Stomach smooth muscle (tissue), 2 donors: ENCODE measurements around the gene ANO7.

Source experiments
- H3K27ac ChIP-seq: one replicate; pipeline ENCODE4 v1.7.0; 2013; ENCODE audit warnings: mild to moderate bottlenecking, low read length, inconsistent platforms
- H3K27me3 ChIP-seq, 2 donors: one replicate each; pipeline ENCODE4 v1.7.0; 2013; ENCODE audit warnings: low read length in 2 of 2; ENCODE audit not compliant: insufficient read depth in 2 of 2, control insufficient read depth in 1 of 2
- H3K36me3 ChIP-seq, 2 donors: one replicate each; pipeline ENCODE4 v1.7.0; 2013; ENCODE audit warnings: low read length in 2 of 2; ENCODE audit not compliant: control insufficient read depth in 2 of 2, insufficient read depth in 2 of 2
- H3K4me1 ChIP-seq: one replicate; pipeline ENCODE4 v1.7.0; 2013; ENCODE audit warnings: low read length; ENCODE audit not compliant: control insufficient read depth, insufficient read depth
- H3K4me3 ChIP-seq, 2 donors: one replicate each; pipeline ENCODE4 v1.7.0; 2013; ENCODE audit warnings: low read length in 2 of 2
- H3K9ac ChIP-seq, 2 donors: one replicate each; pipeline ENCODE4 v1.7.0; 2013; ENCODE audit warnings: low read length in 2 of 2, mild to moderate bottlenecking in 1 of 2
- H3K9me3 ChIP-seq, 2 donors: one replicate each; pipeline ENCODE4 v1.7.0; 2013; ENCODE audit warnings: low read length in 2 of 2; ENCODE audit not compliant: control insufficient read depth in 2 of 2
- donor health status: healthy.
- donor health status: Pancreatic carcinoma.

ANO7 gene

GRCh38 chr2:241213041-241213440, 24.6 kb downstream of the ANO7 start:
- H3K4me1 ChIP-seq = peaks cover 6% of the 10 kb centered on the region
- no peak overlapping the region for H3K4me3 ChIP-seq
- H3K9ac ChIP-seq = no peak overlapping the region
- H3K36me3 ChIP-seq = no peaks in the 10 kb centered on the region
- no peaks in the 10 kb centered on the region for H3K27me3 ChIP-seq
- H3K9me3 ChIP-seq = no peaks in the 10 kb centered on the region
- H3K27ac ChIP-seq = no peak overlapping the region

- no peak overlapping the region for H3K4me3 ChIP-seq
- no peak overlapping the region for H3K27ac ChIP-seq
- H3K9me3 ChIP-seq = no peaks in the 10 kb centered on the region
- no peak overlapping the region for H3K9ac ChIP-seq
- no peaks in the 10 kb centered on the region for H3K27me3 ChIP-seq
- H3K36me3 ChIP-seq = no peaks in the 10 kb centered on the region
- peaks cover 8% of the 10 kb centered on the region for H3K4me1 ChIP-seq
These were observed 25.1 kb downstream of the ANO7 start for GRCh38 chr2:241213567-241213966.

- peaks cover 15% of the 10 kb centered on the region for H3K4me1 ChIP-seq
- H3K27ac ChIP-seq = no peak overlapping the region
- no peaks in the 10 kb centered on the region for H3K27me3 ChIP-seq
- no peaks in the 10 kb centered on the region for H3K36me3 ChIP-seq
- H3K4me3 ChIP-seq = no peak overlapping the region
- no peak overlapping the region for H3K9ac ChIP-seq
- no peaks in the 10 kb centered on the region for H3K9me3 ChIP-seq
These were observed 25.7 kb downstream of the ANO7 start for GRCh38 chr2:241214209-241214608.

GRCh38 chr2:241214766-241215165, 26.3 kb downstream of the ANO7 start:
- no peak overlapping the region for H3K4me3 ChIP-seq
- H3K36me3 ChIP-seq = no peaks in the 10 kb centered on the region
- peaks cover 15% of the 10 kb centered on the region for H3K4me1 ChIP-seq
- H3K9me3 ChIP-seq = no peaks in the 10 kb centered on the region
- no peaks in the 10 kb centered on the region for H3K27me3 ChIP-seq
- H3K9ac ChIP-seq = no peak overlapping the region
- H3K27ac ChIP-seq = no peak overlapping the region

- H3K9ac ChIP-seq = no peak overlapping the region
- H3K27ac ChIP-seq = no peak overlapping the region
- no peaks in the 10 kb centered on the region for H3K27me3 ChIP-seq
- H3K4me1 ChIP-seq = peaks cover 15% of the 10 kb centered on the region
- H3K9me3 ChIP-seq = no peaks in the 10 kb centered on the region
- H3K36me3 ChIP-seq = no peaks in the 10 kb centered on the region
- H3K4me3 ChIP-seq = no peak overlapping the region
These were observed 26.9 kb downstream of the ANO7 start for GRCh38 chr2:241215421-241215820.

GRCh38 chr2:241216211-241216761, 27.8 kb downstream of the ANO7 start:
- H3K27me3 ChIP-seq = no peaks in the 10 kb centered on the region
- no peaks in the 10 kb centered on the region for H3K9me3 ChIP-seq
- H3K36me3 ChIP-seq = no peaks in the 10 kb centered on the region
- H3K4me1 ChIP-seq = peaks cover 15% of the 10 kb centered on the region
- H3K27ac ChIP-seq = no peak overlapping the region
- no peak overlapping the region for H3K9ac ChIP-seq
- H3K4me3 ChIP-seq = no peak overlapping the region

GRCh38 chr2:241217320-241218031, 29.0 kb downstream of the ANO7 start:
- Histone ChIP-seq H3K27me3 (no peaks in the 10 kb centered on the region), H3K9ac (no peak overlapping the region), H3K4me1 (peaks cover 15% of the 10 kb centered on the region), H3K9me3 (no peaks in the 10 kb centered on the region), H3K4me3 (peak overlapping the region; percentile 31 to 72), H3K36me3 (no peaks in the 10 kb centered on the region), H3K27ac (peak overlapping the region; percentile 31)

- no peaks in the 10 kb centered on the region for H3K36me3 ChIP-seq
- peak overlapping the region; percentile 42 to 53 for H3K9ac ChIP-seq
- H3K4me1 ChIP-seq = peaks cover 15% of the 10 kb centered on the region
- H3K27me3 ChIP-seq = no peaks in the 10 kb centered on the region
- no peaks in the 10 kb centered on the region for H3K9me3 ChIP-seq
- no peak overlapping the region for H3K27ac ChIP-seq
- peak overlapping the region; percentile 59 to 68 for H3K4me3 ChIP-seq
These were observed 29.9 kb downstream of the ANO7 start for GRCh38 chr2:241218131-241219029.

GRCh38 chr2:241219030-241219382, 30.5 kb downstream of the ANO7 start:
- H3K27ac ChIP-seq = no peak overlapping the region
- no peaks in the 10 kb centered on the region for H3K27me3 ChIP-seq
- peaks cover 19% of the 10 kb centered on the region for H3K4me1 ChIP-seq
- H3K4me3 ChIP-seq = peak overlapping the region; percentile 59 to 68
- H3K9ac ChIP-seq = no peak overlapping the region
- H3K9me3 ChIP-seq = no peaks in the 10 kb centered on the region
- no peaks in the 10 kb centered on the region for H3K36me3 ChIP-seq

- H3K36me3 ChIP-seq = no peaks in the 10 kb centered on the region
- H3K4me3 ChIP-seq = no peak overlapping the region
- no peak overlapping the region for H3K27ac ChIP-seq
- no peak overlapping the region for H3K9ac ChIP-seq
- peaks cover 19% of the 10 kb centered on the region for H3K4me1 ChIP-seq
- no peaks in the 10 kb centered on the region for H3K9me3 ChIP-seq
- no peaks in the 10 kb centered on the region for H3K27me3 ChIP-seq
These were observed 31.4 kb downstream of the ANO7 start for GRCh38 chr2:241219856-241220356.
